GM18909 (cell line): Measurements from ENCODE around the gene ZNF496.
"Not testable (repeated sequence)": the region's sequence is repeated elsewhere in the genome, so short reads cannot be mapped to it uniquely, and the experiment has no call there.

Source experiments
- ATAC-seq: cut with Tn5 transposase; IDR thresholded peaks from one replicate; pipeline ENCODE4 v1.9.1; 2021; ENCODE audit warnings: mild to moderate bottlenecking; ENCODE audit not compliant: unreplicated experiment, poor library complexity

Gene ZNF496

GRCh38 chr1:247297263-247298123 is 34.2 kb downstream of the ZNF496 start:
- ATAC-seq, result no peak

- no peak for ATAC-seq
These were observed 35.0 kb downstream of the ZNF496 start for GRCh38 chr1:247296599-247297180.

DNA sequence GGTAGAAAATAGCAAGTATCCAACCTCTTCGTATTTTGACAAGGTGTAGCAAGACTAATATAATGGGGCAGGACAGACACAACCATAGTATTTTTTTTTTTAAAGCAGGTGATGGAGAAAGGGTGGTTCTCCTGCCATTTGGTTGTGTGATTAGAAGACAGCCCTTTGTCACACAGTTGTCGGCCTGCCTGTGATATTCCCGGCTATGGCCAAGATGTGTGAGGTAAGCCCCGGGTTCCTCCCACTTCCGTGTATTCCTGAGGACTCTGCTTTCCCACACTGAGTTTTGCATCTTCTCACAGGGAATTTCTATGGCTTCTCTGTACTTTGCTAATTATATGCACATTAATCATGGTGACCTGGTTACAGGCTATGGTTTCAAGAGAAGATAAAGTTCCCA is 35.9 kb downstream of the ZNF496 start:
- no peak for ATAC-seq

DNA sequence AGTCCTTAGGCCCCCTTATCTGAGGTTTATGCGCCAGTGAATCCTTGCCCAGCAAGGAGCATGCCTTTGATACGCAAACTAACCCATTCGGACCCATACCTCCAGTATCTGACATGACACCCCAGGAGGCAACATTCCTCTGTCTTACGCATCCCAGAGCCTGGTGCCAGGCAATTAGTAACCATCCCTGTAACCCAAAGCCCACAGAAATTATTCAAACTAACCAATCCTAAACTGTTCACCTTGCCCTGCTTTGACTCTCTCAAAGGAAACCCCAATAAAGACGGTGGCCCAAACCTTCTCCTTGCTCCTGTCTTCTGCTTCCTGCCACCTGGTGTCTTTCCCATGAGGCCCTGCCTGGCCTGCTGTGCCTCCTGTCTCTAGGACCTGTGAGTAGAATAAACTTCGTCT is 36.4 kb downstream of the ZNF496 start:
- ATAC-seq, result no peak

DNA sequence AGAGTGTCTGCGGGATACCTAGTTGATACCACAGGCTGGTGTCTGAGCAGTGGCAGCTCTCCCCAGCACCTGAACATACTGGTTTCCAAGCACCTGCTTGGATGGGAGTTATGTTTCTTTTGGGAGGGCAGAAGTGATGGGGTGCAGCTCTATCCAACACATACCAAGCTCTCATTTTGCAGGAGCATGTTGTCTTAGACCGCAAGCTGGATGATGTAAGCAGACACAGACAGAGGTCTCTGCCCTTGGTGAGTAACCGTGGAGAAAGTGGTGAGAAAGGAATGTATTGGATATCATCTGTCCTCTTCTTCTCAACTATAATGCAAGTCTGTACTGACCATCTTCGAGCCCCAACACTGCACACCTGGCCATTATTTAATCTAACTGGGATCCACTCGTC is 37.4 kb downstream of the ZNF496 start:
- no peak for ATAC-seq

DNA sequence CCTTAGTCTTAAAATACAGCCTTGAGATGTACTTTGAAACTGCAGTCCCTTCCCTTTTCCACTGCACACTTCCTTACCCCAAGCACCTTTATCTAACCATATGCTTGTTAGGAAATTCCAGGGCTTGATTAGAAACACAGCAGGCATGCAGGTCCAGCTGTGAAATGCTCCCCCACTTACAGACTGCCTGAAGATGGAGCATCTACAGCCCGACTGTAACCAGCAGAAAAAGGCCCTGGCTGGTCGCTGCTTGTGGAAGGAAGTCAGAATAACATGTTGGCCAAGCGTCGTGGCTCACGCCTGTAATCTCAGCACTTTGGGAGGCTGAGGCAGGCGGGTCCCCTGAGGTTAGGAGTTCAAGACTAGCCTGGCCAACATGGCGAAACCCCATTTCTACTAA is 38.6 kb downstream of the ZNF496 start:
- no peak for ATAC-seq

DNA sequence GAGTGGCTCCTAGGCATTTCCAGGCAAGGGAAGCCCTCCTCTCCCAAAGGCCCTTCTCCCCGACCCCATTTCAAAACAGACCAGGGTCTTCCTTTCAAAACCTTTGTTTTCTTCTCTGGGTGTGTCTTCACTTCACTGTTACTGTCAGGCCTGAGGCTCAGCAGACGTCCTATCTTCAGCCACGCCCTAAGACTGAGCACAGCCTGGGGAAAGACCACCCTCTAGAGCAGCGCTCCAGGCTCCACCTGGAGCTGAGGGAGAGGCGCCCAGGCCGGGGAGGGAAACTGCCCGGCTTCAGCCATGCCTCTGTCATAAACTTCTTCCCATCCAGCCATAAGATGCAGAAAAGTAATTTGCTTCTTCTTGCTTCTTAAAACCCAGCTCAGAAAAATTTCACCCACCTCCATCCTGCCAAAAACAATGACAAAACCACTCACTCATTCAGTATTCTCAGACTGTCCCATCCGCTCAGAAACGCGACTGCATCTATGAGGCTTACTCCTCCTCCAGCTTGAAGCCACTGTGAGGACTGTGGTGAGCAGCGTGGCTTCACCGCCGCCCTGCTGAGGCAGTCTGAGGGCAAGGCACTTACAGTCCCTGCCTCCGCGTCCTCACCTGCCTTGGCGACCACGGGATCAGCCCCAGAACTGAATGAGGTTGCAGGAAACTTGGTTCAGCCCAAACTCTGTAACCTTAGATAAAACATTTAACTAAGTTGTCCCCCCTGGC is 39.7 kb downstream of the ZNF496 start:
- ATAC-seq, result no peak

GRCh38 chr1:247291161-247291560 is 40.5 kb downstream of the ZNF496 start:
- no peak for ATAC-seq

GRCh38 chr1:247290576-247290975 is 41.1 kb downstream of the ZNF496 start:
- ATAC-seq, result no peak

DNA sequence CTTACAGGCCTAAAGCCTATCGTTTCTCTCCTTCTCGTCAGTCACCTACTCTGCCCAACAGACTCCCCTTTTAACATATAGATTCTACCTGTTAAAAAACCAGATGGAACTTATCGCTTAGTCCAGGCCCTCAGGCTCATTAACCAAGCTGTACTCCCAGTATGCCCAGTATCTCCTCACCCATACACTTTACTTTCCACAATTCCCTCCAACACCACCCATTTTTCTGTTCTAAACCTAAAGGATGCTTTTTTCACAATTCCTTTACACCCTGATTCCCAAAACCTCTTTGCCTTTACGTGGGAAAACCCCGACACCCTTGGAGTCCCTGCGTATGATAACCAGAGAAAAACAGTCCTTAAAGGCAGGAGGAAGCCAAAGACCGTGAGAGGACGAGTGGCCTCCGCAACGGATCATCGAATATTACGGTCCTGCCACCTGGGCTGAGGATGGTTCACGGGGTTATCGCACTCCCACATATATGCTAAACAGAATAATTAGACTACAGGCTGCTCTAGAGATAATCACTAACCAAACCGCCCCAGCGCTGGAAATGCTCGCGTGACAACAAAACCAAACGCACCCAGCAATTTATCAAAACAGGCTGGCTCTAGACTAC is 42.3 kb downstream of the ZNF496 start:
- ATAC-seq, result not testable (repeated sequence)

GRCh38 chr1:247288341-247288740 is 43.3 kb downstream of the ZNF496 start:
- ATAC-seq, result no peak

- ATAC-seq, result no peak
These were observed 44.2 kb downstream of the ZNF496 start for GRCh38 chr1:247287460-247287859.

GRCh38 chr1:247286134-247286670 is 45.5 kb downstream of the ZNF496 start:
- ATAC-seq, result no peak

DNA sequence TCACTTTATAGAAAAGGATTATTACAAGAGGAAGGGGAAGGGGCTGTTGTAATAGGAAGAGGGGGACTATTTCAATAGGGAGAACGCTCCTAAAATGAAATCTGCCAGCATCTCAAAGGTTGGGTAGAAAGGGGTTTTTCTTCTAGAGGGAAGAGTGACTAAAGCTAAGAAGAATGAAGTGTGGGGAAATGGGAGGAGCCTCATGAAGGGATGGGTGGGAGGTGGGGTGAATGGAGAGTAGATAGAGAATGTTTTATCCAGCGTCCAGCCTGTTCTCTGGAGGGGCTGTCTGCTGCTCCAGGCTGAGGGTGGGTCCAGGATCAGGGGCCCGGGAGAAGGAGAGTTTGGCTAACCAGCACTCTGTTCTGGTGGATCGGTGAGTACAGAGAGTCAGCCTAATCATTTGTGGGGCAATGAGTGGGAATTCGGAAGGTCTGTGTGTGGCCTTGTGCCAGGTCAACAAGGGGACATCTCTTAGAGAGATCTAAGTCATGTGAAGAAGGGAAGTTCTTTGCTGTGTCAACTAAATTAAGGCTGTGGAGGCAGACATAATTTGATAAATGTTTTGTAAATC is 50.6 kb downstream of the ZNF496 start:
- no peak for ATAC-seq

DNA sequence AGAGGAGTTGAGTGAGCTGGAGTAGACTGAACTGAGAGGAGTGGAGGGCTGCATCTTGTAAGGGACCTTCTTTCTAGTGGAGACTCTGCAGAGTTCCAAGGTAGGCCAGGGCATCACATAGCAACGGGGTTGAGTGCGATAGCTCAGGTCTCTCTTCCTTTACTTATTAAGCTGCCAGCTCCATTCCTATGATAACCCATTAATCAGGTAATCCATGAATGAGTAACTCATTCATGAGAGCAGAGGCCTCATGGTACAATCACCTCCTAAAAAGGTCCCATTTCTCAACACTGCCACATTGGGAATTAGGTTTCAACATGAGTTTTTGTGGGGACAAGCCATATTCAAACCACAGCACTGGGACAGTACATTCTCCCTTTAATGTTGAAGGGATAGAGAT is 54.5 kb downstream of the ZNF496 start:
- ATAC-seq, result no peak

GRCh38 chr1:247274605-247275256 is 56.9 kb downstream of the ZNF496 start:
- ATAC-seq, result no peak

DNA sequence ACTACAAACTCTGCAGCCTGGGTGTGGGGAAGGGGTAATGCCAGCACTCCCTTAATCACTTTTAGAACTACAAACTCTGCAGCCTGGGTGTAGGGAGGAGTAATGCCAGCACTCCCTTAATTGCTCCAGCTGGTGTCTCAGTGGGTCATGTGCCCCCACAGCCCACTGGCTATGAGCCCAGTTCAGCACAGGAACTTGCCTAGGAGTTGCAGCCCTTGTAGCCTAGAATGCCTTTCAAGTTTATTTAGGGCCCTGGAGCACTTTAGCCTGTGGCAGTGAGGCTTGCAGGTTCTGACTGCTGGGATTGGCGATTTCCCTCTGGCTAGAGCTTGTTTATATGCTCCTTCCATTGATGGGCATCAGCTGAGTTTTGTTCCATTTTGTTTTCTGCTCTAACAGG is 58.7 kb downstream of the ZNF496 start:
- no peak for ATAC-seq

- no peak for ATAC-seq
These were observed 61.7 kb downstream of the ZNF496 start for GRCh38 chr1:247270003-247270402.

- no peak for ATAC-seq
These were observed 62.5 kb downstream of the ZNF496 start for GRCh38 chr1:247269133-247269532.
